Common myeloid progenitor, CD34-positive (primary cell): ENCODE results near the gene ZC3H10.

ENCODE experiments used
- CTCF ChIA-PET: fragments of 350-600 bp; sonication (Branson Sonifier 250); formaldehyde crosslinking; loops from one replicate; lab custom pipeline; 2021; ENCODE audit warnings: antibody characterized with exemption; lab: Charles Lee
- POLR2A ChIA-PET: fragments of 350-600 bp; sonication (Branson Sonifier 250); formaldehyde crosslinking; loops from one replicate; lab custom pipeline; 2021; ENCODE audit warnings: antibody characterized with exemption; lab: Charles Lee
- DNase-seq, 3 donors: peaks; one replicate each; pipeline versions ENCODE4 v3.0.0 to v3.0.0-alpha.2; 2013
- H3K27ac ChIP-seq, 2 experiments: 1 replicate in 1 of 2; 2 replicates in 1 of 2; pipeline ENCODE4 v1.7.0; 2013; ENCODE audit warnings: inconsistent platforms in 2 of 2, low read length in 2 of 2, mild to moderate bottlenecking in 2 of 2, low read depth in 1 of 2, moderate library complexity in 1 of 2; ENCODE audit not compliant: severe bottlenecking in 2 of 2, insufficient read depth in 1 of 2, poor library complexity in 1 of 2
- H3K27me3 ChIP-seq, 5 experiments: replicated peaks in 2 of 5; 1 replicate in 3 of 5; 2 replicates in 2 of 5; pipeline versions ENCODE4 v1.6.1 to v1.7.0; 2013; ENCODE audit warnings: low read length in 4 of 5, mild to moderate bottlenecking in 2 of 5, moderate library complexity in 2 of 5, inconsistent platforms in 1 of 5; ENCODE audit not compliant: insufficient read depth in 5 of 5, control insufficient read depth in 4 of 5
- H3K36me3 ChIP-seq, 4 experiments: 1 replicate in 2 of 4; 2 replicates in 2 of 4; pipeline versions ENCODE4 v1.6.1 to v1.7.0; 2013; ENCODE audit warnings: low read length in 3 of 4, control low read depth in 1 of 4, mild to moderate bottlenecking in 1 of 4; ENCODE audit not compliant: control insufficient read depth in 4 of 4, insufficient read depth in 4 of 4
- H3K4me1 ChIP-seq, 4 experiments: 1 replicate in 3 of 4; 2 replicates in 1 of 4; pipeline versions ENCODE4 v1.6.1 to v1.7.1; 2013; ENCODE audit warnings: low read length in 3 of 4, mild to moderate bottlenecking in 3 of 4, control low read depth in 1 of 4, inconsistent platforms in 1 of 4, moderate library complexity in 1 of 4; ENCODE audit not compliant: control insufficient read depth in 4 of 4, insufficient read depth in 4 of 4; ENCODE audit errors: control extremely low read depth in 1 of 4
- H3K4me3 ChIP-seq, 7 experiments: 1 replicate in 4 of 7; 2 replicates in 3 of 7; pipeline versions ENCODE4 v1.5.1 to v1.7.0; 2013; ENCODE audit warnings: mild to moderate bottlenecking in 7 of 7, low read length in 6 of 7, moderate library complexity in 6 of 7, inconsistent platforms in 2 of 7, low read depth in 2 of 7, control low read depth in 1 of 7; ENCODE audit not compliant: insufficient read depth in 4 of 7, control insufficient read depth in 1 of 7; ENCODE audit errors: extremely low read depth in 1 of 7
- H3K9me3 ChIP-seq, 5 experiments: 1 replicate in 4 of 5; 2 replicates in 1 of 5; pipeline versions ENCODE4 v1.6.1 to v1.7.1; 2013; ENCODE audit warnings: low read length in 4 of 5, mild to moderate bottlenecking in 2 of 5, inconsistent platforms in 1 of 5, low read depth in 1 of 5, moderate library complexity in 1 of 5; ENCODE audit not compliant: control insufficient read depth in 4 of 5, insufficient read depth in 2 of 5; ENCODE audit errors: control extremely low read depth in 1 of 5
- WGBS: methylation state at CpG from one replicate; pipeline ENCODE4 v1.1.5; 2013; ENCODE audit not compliant: insufficient coverage; 5-methylcytosine and 5-hydroxymethylcytosine counted together

ZC3H10 gene

DNA sequence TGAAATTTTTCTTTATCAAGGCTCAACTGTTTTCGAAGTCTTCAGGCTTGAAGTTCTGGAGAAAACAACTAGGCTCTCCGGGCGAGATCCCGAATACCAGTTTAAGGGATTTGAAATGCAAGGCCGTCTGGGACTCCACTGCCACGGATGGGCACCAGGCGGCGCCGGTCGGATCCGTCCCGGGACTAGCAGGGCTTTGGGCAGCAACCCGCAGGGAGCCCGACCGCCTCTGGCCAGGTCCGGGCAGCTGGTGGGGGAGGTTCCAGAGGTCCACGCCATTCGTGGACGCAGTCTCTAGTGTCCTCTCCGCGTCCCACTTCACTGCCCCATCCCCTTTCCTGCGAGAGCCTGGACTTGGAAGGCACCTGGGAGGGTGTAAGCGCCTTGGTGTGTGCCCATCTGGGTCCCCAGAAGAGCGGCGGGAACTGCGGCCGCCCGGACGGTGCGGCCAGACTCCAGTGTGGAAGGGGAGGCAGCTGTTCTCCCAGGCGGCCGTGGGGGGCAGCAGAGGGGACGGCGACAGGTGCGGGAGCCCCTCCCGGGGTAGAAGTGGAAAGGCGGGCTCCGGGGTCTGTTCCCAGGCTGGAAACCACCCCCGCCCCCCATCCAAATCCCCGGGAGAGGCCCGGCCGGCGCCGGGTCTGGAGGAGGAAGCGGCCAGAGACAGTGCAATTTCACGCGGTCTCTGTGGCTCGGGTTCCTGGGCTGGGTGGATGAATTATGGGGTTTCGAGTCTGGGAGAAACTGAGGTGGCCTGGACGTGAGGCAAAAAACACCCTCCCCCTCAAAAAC is 38.9 kb upstream of the ZC3H10 start:
- no peaks in the 10 kb centered on the region for H3K9me3 ChIP-seq
- ChIA-PET CTCF (interaction anchor here (0.6 to 3.1 kb wide), 8 partner anchors 9 to 34 kb away, joined by 3 to 10 read pairs (median 4); partner anchors contain the start of gene PA2G4), POLR2A (interaction anchor here (1.1 kb wide), 1 partner anchor 25 kb away, joined by 3 read pairs; the partner anchor contains the start of gene PA2G4)
- H3K4me1 ChIP-seq = peaks cover 0 to 18% (median 17%) of the 10 kb centered on the region in 4 experiments
- peaks cover 0 to 42% (median 20%) of the 10 kb centered on the region in 5 experiments for H3K27me3 ChIP-seq
- peak overlapping the region; percentile 34 to 77 (median 64) for H3K4me3 ChIP-seq
- peak; percentile 44 to 57 (median 49) for DNase-seq
- WGBS = 6% methylated on average over 35 of the region's 50 CpGs
- no peaks in the 10 kb centered on the region for H3K36me3 ChIP-seq
- no peak overlapping the region for H3K27ac ChIP-seq

DNA sequence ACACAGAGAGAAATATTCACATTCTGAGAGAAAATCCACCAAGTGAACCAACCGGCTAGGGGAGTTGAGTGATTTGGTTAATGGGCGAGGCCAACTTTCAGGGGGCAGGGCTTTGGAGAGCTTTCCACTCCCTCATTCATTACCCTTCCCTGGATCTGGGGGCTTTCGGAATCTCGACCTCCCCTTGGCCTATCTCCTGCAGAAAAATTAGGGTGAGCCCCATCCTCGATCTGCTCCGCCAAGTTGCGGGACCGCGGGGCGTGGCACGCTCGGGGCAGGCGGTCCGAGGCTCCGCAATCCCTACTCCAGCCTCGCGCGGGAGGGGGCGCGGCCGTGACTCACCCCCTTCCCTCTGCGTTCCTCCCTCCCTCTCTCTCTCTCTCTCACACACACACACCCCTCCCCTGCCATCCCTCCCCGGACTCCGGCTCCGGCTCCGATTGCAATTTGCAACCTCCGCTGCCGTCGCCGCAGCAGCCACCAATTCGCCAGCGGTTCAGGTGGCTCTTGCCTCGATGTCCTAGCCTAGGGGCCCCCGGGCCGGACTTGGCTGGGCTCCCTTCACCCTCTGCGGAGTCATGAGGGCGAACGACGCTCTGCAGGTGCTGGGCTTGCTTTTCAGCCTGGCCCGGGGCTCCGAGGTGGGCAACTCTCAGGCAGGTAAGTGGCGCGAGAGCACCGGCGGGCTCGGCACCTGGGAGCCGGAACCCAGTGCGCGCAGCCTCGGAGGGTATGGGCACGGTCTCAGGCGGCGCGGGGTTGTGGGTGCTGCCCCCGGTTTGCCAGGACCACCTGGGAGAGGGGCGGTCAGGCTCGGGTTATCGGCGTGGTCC is 38.1 kb upstream of the ZC3H10 start, which contains the start of gene ERBB3:
ERBB3 (plus strand) TSS at position 443 of the 833 bp plus-strand sequence; CDS start at position 579, 136 bp downstream.
- Histone ChIP-seq H3K36me3 (no peaks in the 10 kb centered on the region), H3K4me1 (peaks cover 0 to 18% (median 17%) of the 10 kb centered on the region in 4 experiments), H3K4me3 (peak within 1 kb of the TSS; percentile 37 to 77 (median 64)), H3K9me3 (no peaks in the 10 kb centered on the region), H3K27me3 (peaks cover 0 to 42% (median 20%) of the 10 kb centered on the region in 5 experiments), H3K27ac (no peak within 1 kb of the TSS)
- CTCF ChIA-PET = interaction anchor here (1.1 to 3.1 kb wide), 7 partner anchors 13 to 28 kb away, joined by 3 to 10 read pairs (median 4); partner anchors contain the start of gene PA2G4
- DNase-seq = peak; percentile 70 to 89 (median 84)
- POLR2A ChIA-PET = interaction anchor here (1.1 kb wide), 1 partner anchor 24 kb away, joined by 3 read pairs; the partner anchor contains the start of gene PA2G4
- WGBS = under 1% methylated on average over 48 of the region's 59 CpGs

DNA sequence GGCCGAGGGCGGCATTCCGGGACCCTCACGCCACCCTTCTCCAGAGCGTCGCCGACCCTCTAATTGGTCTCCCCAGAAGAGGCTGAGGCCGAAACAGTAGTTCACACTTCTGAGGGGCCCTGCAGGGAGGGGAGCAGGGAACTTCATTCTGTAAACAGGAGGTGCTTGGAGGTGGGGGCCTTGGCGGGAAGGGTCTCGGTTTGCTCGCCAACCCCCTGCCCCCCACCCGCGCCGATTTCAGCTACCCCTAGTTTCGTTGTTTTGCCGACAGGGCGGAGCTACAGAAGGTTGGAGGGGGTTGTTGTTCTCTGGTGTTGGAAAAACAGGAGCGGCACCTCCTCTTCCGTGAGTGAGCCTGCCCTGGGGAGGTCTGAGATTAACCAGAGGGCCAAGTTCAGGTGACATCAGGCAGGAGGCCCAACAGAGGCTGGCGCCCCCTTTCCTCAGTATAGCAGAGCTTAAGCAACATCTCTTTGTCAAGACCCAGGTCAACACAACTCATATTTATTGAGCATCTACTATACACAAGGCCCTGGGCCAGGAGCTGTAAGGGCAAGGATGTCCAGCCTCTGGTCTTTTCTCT is 37.4 kb upstream of the ZC3H10 start:
- CTCF ChIA-PET = interaction anchor here (1.1 to 3.1 kb wide), 3 partner anchors 13 to 24 kb away, joined by 3 to 10 read pairs (median 5); partner anchors contain the start of gene PA2G4
- Histone ChIP-seq H3K27me3 (peaks cover 0 to 42% (median 20%) of the 10 kb centered on the region in 5 experiments), H3K9me3 (no peaks in the 10 kb centered on the region), H3K36me3 (no peaks in the 10 kb centered on the region), H3K4me3 (peak overlapping the region in 6 of 7 experiments; percentile 59 to 77 (median 66)), H3K27ac (no peak overlapping the region), H3K4me1 (peaks cover 0 to 18% (median 17%) of the 10 kb centered on the region in 4 experiments)
- POLR2A ChIA-PET = no interaction called here
- WGBS = 32% methylated on average over 12 of the region's 20 CpGs
- no peak for DNase-seq

DNA sequence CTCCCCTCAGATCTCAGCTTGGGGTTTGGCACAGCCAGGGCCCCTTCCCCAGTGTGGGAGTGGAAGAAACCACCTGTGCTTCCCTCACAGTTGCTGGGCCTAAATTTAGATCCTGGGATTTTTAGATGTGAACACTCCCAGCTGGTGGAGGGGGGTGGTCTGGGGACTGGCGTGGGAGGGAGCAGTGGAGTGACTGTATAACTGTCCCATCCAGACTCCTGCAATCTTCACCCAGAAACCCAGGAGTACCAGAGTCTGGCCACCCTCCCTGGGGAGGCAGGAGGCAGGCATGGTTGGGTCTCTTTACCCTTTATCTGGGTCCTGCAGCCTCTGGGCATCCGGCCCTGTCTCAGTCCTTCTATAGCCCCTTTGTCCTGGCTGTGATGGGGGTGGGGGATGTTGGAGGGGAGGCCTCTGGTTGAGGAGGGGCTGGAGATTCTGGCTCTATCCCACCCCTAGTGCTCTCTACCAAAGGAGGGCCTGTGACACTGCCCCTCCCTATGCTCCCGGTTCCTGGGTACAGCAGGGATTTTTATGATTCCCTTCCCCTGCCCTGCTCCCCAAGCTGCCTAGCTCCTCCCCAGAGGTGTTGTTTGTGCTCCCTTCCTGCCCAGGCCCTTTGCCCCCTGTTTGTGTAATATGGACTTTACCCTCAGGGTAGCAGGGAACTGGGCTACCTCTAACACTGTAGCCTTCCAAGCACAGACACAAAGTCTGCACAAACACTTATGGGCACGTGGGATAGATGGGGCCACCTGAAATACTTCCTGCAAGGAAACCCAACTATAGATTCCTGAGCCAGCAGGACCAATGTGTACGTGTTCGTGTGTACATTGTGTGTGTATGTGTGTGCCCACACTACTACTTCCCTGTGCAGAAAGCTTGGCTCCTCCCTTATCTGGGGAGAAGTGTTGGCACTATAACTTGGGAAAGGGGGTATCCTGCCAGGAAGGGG is 36.4 kb upstream of the ZC3H10 start:
- H3K9me3 ChIP-seq = no peaks in the 10 kb centered on the region
- no peak overlapping the region for H3K4me3 ChIP-seq
- no peak overlapping the region for H3K27ac ChIP-seq
- H3K36me3 ChIP-seq = no peaks in the 10 kb centered on the region
- peaks cover 0 to 18% (median 17%) of the 10 kb centered on the region in 4 experiments for H3K4me1 ChIP-seq
- no peak for DNase-seq
- peaks cover 0 to 42% (median 20%) of the 10 kb centered on the region in 5 experiments for H3K27me3 ChIP-seq
- ChIA-PET POLR2A (interaction anchor here (0.6 kb wide), 1 partner anchor 1708 kb away, joined by 3 read pairs; no protein-coding TSS in a partner anchor), CTCF (interaction anchor here (0.9 to 3.1 kb wide), 7 partner anchors 12 to 39 kb away, joined by 3 to 10 read pairs (median 3); partner anchors contain the start of gene PA2G4)
- 86% methylated on average over 4 of the region's 6 CpGs for WGBS

DNA sequence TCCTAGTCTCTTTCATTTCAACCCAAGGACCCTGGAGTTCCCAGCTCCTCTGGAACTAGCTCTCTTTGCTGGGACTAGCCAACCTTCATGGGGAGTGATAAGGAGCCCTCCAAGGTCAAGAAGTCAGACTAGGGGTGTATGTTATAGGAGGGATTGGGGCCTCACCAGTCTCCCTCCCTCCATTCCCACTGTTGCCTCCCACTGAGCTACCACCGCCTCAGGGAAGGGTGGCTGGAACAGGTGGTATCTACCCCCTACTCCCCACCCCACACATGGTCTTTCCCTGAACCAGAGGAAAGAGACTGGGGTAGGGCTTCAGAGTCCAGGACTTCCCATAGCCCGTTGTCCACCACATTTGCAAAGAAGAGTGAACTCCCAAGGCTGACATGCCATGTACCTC is 35.7 kb upstream of the ZC3H10 start:
- ChIA-PET CTCF (interaction anchor here (0.9 to 2.2 kb wide), 6 partner anchors 12 to 38 kb away, joined by 3 to 10 read pairs (median 3); partner anchors contain the start of gene PA2G4), POLR2A (interaction anchor here (0.6 kb wide), 1 partner anchor 1709 kb away, joined by 3 read pairs; no protein-coding TSS in a partner anchor)
- H3K27ac ChIP-seq = no peak overlapping the region
- H3K4me1 ChIP-seq = peaks cover 0 to 18% (median 17%) of the 10 kb centered on the region in 4 experiments
- H3K36me3 ChIP-seq = no peaks in the 10 kb centered on the region
- no peaks in the 10 kb centered on the region for H3K9me3 ChIP-seq
- 100% methylated on average over 1 of the region's 2 CpGs for WGBS
- no peak overlapping the region for H3K4me3 ChIP-seq
- peaks cover 0 to 42% (median 20%) of the 10 kb centered on the region in 5 experiments for H3K27me3 ChIP-seq
- no peak for DNase-seq
